NCI-H1930 (cell line): ENCODE measurements around the gene PREX1.

Experiments
- DNase-seq, 2 experiments: peaks; one replicate each; lab custom pipeline; 2025; lab: John Stamatoyannopoulos, UW

PREX1 gene

GRCh38 chr20:48735112-48735511 lies 92.7 kb downstream of the PREX1 start:
- no peak for DNase-seq

DNA sequence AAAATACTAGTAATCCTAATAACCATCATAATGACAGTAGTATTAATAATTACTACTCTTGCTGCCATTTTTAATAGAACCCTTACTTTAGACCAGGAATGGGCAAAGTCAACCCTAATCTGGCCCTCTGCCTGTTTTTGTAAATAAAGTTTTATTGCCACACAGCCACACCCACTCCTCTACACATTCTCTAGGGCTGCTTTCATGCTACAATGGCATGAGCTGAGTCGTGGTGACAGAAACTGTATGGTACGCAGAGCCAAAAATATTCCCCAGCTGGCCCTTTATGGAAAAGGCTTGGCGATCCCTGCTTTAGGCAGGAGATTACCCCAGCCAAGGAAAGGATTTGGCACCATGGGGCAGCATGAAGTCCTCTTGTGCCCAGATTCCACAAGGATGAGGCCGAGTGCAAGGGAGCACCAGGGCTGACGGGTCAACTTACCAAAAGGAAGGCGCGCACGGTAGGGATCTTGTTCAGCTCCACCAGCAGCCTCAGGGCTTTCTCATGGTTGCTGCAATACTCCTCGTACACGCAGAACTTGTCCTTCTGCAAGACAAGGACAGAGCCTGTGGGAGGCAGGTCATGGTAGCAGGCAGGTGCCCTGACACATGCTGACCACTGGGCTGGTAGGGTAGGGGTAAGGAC lies 93.6 kb downstream of the PREX1 start:
- no peak for DNase-seq

- DNase-seq, result no peak
Measured at GRCh38 chr20:48733296-48733790, 94.5 kb downstream of the PREX1 start.

DNA sequence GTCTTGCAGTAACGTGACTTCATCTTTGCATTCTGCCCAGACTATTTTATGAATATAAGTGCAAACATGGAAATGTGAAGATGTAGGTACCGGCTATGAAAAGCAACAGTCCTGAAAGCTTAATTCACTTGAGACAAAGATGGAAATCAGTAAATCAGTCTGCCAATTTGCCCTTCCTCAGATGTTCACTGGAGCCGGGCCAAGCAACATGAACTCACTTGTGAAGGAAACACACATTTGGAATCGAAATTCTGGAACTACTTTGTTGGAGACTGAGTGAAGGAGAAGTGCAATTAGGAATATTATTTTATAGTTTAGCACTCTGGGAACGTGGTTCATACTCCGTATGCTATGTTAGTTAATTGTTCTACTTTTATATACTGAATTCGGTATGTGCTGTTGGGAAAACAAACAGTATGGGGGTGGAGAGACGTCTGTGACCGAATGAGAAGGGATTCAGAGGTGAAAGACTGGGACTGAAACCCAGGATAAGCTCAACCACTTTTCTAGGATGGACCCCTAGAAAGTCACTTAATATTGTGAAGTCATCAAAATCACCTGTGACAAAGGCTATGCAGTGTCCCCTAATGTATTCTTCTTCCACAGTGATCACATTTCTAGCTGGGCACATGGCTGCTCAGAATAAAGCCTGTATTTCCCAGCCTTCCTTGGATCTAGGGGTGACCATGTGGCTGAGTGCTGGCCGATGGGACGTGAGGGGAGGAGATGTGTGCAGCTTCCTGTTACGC lies 95.5 kb downstream of the PREX1 start:
- DNase-seq, result no peak

DNA sequence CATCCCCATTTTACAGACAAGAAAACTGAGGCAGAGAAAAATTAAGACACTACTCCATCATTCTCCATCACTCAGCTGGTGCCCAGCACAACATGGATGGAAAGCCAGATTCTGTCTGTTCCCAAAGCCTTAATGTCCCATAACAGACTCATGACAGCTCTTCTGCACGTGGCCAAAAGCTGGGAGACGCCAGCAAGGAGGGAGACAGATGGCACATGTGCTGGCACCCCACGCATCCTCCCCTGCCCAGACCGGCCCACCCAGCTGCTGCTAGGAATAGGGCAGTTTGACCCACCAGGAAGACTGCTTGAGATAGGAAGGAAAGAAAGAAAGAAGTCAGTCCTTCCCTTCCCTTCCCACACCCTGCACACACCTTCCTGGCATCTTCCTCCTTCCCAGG lies 96.3 kb downstream of the PREX1 start:
- no peak for DNase-seq

- no peak for DNase-seq
Measured at GRCh38 chr20:48730977-48731376, 96.8 kb downstream of the PREX1 start.

DNA sequence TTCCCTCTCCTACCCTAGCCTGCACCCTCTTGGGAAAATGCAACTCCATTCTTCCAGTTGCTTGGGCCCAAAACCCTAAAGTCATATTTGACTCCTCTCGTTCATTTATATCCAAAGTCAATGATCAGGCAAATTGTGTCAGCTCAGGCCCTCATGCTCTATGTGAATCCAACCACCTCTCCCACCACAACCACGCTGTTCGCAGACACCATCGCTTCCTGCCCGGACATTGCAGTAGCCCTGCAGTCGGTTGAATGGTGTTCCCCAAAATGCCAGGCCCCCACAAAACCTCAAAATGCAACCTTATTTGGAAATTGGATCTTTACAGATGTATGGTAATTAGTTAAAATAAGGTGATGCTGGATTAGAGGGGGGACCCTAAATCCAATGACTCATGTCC lies 98.3 kb downstream of the PREX1 start:
- DNase-seq, result no peak

- DNase-seq, result no peak
Measured at GRCh38 chr20:48728042-48728825, 99.6 kb downstream of the PREX1 start.

DNA sequence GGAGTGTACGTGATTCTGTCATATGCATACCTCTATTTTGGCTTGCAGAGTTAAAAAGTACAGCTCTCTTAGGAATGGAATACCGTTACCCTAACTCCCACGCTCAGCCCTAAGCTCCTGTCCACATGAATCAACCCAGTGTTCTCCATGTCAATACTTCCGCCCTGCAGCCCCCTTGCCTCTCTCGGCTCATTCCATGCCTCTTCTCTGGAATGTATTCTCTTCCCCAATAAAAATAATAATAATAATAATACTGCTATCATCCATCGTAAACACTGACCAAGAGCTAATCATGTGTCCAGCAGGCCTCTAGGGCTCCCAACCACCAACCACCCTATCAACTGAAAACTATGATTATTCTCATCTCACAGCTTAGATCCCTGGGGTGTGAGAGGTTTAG lies 100.6 kb downstream of the PREX1 start:
- DNase-seq, result no peak

DNA sequence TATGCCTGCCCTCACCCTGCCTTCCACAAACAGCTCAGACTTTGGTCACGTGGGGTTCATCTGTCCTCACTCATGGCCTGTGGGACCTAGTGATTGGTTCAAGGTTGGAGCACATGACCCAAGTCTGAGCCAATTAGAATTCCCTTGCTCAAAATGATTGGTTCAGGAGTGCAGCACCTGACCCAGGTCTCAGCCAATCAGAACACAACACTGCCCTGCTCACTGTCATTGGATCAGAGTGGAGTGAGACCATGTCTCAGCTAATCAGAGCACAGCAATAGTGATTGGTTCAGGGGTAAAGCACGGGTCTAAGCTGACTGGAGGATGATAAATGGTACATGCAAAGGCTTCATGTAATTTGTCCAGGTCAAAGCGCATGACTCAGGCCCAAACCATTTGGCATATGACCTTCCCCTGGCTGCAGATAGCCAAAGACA lies 102.2 kb downstream of the PREX1 start:
- no peak for DNase-seq

GRCh38 chr20:48724891-48725554 lies 102.8 kb downstream of the PREX1 start:
- no peak for DNase-seq

DNA sequence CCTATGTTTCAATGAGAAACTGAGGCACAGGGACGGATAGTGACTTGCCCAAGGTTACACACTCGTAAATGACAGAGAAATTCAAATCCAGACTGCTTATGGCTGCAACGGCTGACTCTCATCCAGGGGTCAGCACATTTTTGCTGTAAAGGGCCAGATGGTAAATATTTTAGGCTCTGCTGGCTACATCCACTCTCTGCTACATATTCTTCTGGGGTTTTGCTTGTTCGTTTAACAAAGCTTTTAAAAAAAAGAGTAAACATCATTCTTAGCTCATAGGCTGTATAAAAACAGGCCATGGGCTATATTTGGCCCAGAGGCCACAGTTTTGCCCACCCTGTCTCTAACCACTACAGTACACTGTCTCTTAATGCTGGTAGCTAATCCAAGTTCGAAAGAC lies 103.4 kb downstream of the PREX1 start:
- DNase-seq, result no peak

DNA sequence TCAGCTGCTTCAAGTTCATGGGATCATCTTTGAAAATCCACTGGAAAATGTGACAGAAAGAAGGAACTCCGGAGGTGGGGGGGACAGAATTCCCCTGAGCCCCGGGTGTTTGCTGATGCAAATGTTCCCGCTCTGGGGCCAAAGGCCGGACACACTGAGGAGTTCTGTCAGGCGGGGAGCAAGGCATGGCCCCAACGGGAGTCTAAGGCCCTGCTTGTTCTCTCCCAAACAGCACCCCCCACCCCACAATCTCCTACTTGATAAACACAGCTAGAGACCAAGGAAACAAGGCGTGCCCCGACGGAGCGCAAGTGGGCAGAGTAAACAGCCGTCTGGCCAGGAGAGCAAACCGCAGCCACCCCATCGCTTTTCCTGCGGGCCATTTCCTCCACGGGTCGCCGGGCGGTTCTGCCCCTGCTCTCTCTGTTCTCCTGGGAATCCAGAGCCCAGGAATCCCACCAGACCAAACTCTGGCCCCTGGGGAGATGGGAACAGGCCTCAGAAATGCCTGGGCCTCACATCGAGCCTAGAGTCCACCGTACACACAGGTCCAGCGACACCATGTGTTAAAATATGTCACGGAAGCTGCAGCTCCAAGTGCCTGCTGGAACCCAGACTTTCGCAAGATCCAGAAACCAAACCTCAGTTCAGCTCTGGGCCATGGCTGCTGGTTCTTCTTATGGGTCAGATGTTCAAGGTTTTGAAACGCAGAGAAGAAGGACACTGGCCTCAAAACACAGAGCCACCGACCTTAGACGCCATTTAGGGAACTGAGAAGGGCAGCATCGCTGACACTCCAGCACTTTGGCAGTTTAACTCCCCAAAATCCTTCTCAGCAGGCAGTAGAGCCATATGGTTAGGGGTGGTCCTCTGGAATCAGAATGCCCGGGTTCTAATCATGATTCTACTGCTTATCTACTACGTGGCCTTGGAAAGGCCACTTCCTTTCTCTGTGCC lies 104.2 kb downstream of the PREX1 start:
- DNase-seq, result no peak

GRCh38 chr20:48722737-48723191 lies 105.0 kb downstream of the PREX1 start:
- DNase-seq, result no peak

DNA sequence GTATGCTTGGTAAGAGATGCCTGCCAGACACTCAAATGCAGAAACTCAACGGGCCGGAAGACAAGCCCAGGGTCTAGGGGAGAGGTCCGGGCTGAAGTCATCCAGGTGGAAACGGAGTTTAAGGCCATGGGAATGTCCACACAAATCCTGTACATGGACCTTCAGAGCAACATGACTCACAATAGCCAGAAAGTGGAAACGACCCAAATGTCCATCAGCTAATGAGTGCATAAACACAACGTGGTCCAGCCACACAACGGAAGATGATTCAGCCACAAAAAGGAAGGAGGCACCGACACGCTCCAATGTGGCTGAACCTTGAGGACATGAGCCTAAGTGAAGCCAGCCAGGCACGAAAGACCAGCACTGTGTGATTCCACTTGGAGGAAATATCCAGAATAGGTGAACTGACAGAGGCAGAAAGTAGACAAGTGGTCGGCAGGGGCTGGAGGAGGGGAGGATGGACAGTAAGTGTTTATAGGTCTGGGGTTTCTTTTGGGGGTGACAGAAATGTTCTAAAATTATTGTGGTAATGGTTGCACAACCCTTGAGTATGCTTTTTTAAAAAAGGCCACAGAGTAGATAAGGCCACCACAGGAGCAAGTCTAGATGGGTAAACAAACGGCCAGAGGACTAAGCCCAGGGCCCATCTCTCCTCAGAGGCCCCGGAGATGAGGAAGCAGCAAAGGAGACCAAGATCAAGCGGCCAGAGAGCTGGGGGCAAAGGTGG lies 105.6 kb downstream of the PREX1 start:
- no peak for DNase-seq

- DNase-seq, result no peak
Measured at GRCh38 chr20:48721324-48722001, 106.3 kb downstream of the PREX1 start.

- DNase-seq, result no peak
Measured at GRCh38 chr20:48720256-48720985, 107.4 kb downstream of the PREX1 start.

GRCh38 chr20:48719598-48720255 lies 108.1 kb downstream of the PREX1 start:
- DNase-seq, result no peak
